Measurements from ENCODE around the gene LHCGR. TPM values are rescaled to one million over a fixed set of nuclear protein-coding genes. Genes with fewer than 3 reads are reported as not detected.

LHCGR gene
- total RNA-seq, 1 experiment from 2014 or later, result 0.31 TPM

GRCh38 chr2:48715042-48715899, 40.3 kb downstream of the LHCGR start:
- Mint-ChIP-seq H3K9me3 (no peaks in the 10 kb centered on the region), H3K27me3 (ENCODE audit: low read depth) (no peaks in the 10 kb centered on the region), H3K4me3 (no peak overlapping the region), H3K4me1 (peaks cover 27% of the 10 kb centered on the region), H3K36me3 (no peaks in the 10 kb centered on the region), H3K27ac (no peak overlapping the region)
- DNase-seq (ENCODE audit: low spot score) (no peak), ATAC-seq (no peak)
- POLR2A ChIA-PET, result interaction anchor here (1.0 kb wide), 1 partner anchor 16 kb away, joined by 3 read pairs; no protein-coding TSS in a partner anchor
- TF ChIP-seq ZNF425 (CRISPR knock-in tag; conservative IDR thresholded peaks at IDR 0.05), result no peak
- TF ChIP-seq SMAD4 (CRISPR knock-in tag; IDR thresholded peaks at IDR 0.05), result no peak
- TF ChIP-seq ELF4 (CRISPR knock-in tag; IDR thresholded peaks at IDR 0.05; ENCODE audit: low read depth), result no peak
- no peak for TF ChIP-seq ZNF671 (CRISPR knock-in tag; IDR thresholded peaks at IDR 0.05)
- no peak for TF ChIP-seq TEAD1 (CRISPR knock-in tag; IDR thresholded peaks at IDR 0.05)
- no peak for TF ChIP-seq ATF6 (CRISPR knock-in tag; IDR thresholded peaks at IDR 0.05)
- TF ChIP-seq SOX15 (CRISPR knock-in tag; IDR thresholded peaks at IDR 0.05), result no peak
- TF ChIP-seq ATF2 (CRISPR knock-in tag; IDR thresholded peaks at IDR 0.05; ENCODE audit: borderline replicate concordance, low read depth), result no peak
- TF ChIP-seq ZNF263 (CRISPR knock-in tag; IDR thresholded peaks at IDR 0.05; ENCODE audit: low read depth), result no peak
- no peak for TF ChIP-seq MLX (CRISPR knock-in tag; IDR thresholded peaks at IDR 0.05)
- CTCF ChIA-PET, result interaction anchor here (0.9 to 1.1 kb wide), 2 partner anchors 115 to 127 kb away, joined by 3 read pairs; no protein-coding TSS in a partner anchor

- no peak overlapping the region for H3K27ac Mint-ChIP-seq
- POLR2A ChIA-PET, result no interaction called here
- H3K9me3 Mint-ChIP-seq, result no peaks in the 10 kb centered on the region
- peaks cover 22% of the 10 kb centered on the region for H3K4me1 Mint-ChIP-seq
- no peak for ATAC-seq
- no peaks in the 10 kb centered on the region for H3K27me3 Mint-ChIP-seq (ENCODE audit: low read depth)
- CTCF ChIA-PET, result no interaction called here
- no peaks in the 10 kb centered on the region for H3K36me3 Mint-ChIP-seq
- H3K4me3 Mint-ChIP-seq, result no peak overlapping the region
- DNase-seq (ENCODE audit: low spot score), result no peak
- TF ChIP-seq ZNF512 (CRISPR knock-in tag; IDR thresholded peaks at IDR 0.05; ENCODE audit: borderline replicate concordance) (no peak), ZNF671 (CRISPR knock-in tag; IDR thresholded peaks at IDR 0.05) (no peak), AR (CRISPR knock-in tag; IDR thresholded peaks at IDR 0.05) (no peak), ARID4B (CRISPR knock-in tag; IDR thresholded peaks at IDR 0.05; ENCODE audit: borderline replicate concordance) (no peak), MXD4 (CRISPR knock-in tag; IDR thresholded peaks at IDR 0.05; ENCODE audit: borderline replicate concordance) (no peak), KAT7 (CRISPR knock-in tag; IDR thresholded peaks at IDR 0.05; ENCODE audit: borderline replicate concordance) (no peak), ZNF416 (CRISPR knock-in tag; IDR thresholded peaks at IDR 0.05) (no peak), ZNF317 (CRISPR knock-in tag; IDR thresholded peaks at IDR 0.05; ENCODE audit: borderline replicate concordance, low read depth) (no peak), RORB (CRISPR knock-in tag; IDR thresholded peaks at IDR 0.05) (no peak)
These were observed 41.3 kb downstream of the LHCGR start for GRCh38 chr2:48714245-48714644.
